SJSA1 (cell line): Measurements from ENCODE around the gene ZNF121. TPM values are rescaled to one million over a fixed set of nuclear protein-coding genes. Genes with fewer than 3 reads are reported as not detected.
A peak's percentile ranks its signal among the peaks of the same experiment; 100 is the strongest.
"Not testable (repeated sequence)": the region's sequence is repeated elsewhere in the genome, so short reads cannot be mapped to it uniquely, and the experiment has no call there.

Experiments used
- DNase-seq, 2 experiments: peaks; one replicate each; pipeline ENCODE4 v3.0.0-alpha.2; 2015 to 2020; ENCODE audit warnings: low spot score in 2 of 2, low read depth in 1 of 2
- H3K27ac ChIP-seq: fragments of 250-450 bp; sonication (Bioruptor Pico); 2 replicates; pipeline ENCODE4 v1.5.1; 2020; ENCODE audit warnings: mild to moderate bottlenecking, moderate library complexity
- H3K27me3 ChIP-seq: fragments of 250-450 bp; sonication (Bioruptor Pico); replicated peaks from 2 replicates; pipeline ENCODE4 v1.5.1; 2020; ENCODE audit warnings: mild to moderate bottlenecking, moderate library complexity
- H3K36me3 ChIP-seq: fragments of 250-450 bp; sonication (Bioruptor Pico); 2 replicates; pipeline ENCODE4 v1.5.1; 2020; ENCODE audit warnings: mild to moderate bottlenecking
- H3K4me1 ChIP-seq: fragments of 250-450 bp; sonication (Bioruptor Pico); replicated peaks from 2 replicates; pipeline ENCODE4 v1.6.1; 2021; ENCODE audit warnings: mild to moderate bottlenecking
- H3K4me3 ChIP-seq: fragments of 250-450 bp; sonication (Bioruptor Pico); 2 replicates; pipeline ENCODE4 v1.5.1; 2020; ENCODE audit warnings: mild to moderate bottlenecking
- H3K9me3 ChIP-seq: fragments of 250-450 bp; sonication (Bioruptor Pico); replicated peaks from 2 replicates; pipeline ENCODE4 v1.5.1; 2020; ENCODE audit warnings: mild to moderate bottlenecking
- total RNA-seq: library from RNA; depleted of rRNA; stranded (reverse); fragments of >200 nt; shearing (Covaris generic); gene quantifications from 2 replicates; pipeline ENCODE4 v1.2.3, GENCODE V29; 2014; rRNA removed

ZNF121 gene
- total RNA-seq = 22.9 and 29.1 TPM in 2 replicates

DNA sequence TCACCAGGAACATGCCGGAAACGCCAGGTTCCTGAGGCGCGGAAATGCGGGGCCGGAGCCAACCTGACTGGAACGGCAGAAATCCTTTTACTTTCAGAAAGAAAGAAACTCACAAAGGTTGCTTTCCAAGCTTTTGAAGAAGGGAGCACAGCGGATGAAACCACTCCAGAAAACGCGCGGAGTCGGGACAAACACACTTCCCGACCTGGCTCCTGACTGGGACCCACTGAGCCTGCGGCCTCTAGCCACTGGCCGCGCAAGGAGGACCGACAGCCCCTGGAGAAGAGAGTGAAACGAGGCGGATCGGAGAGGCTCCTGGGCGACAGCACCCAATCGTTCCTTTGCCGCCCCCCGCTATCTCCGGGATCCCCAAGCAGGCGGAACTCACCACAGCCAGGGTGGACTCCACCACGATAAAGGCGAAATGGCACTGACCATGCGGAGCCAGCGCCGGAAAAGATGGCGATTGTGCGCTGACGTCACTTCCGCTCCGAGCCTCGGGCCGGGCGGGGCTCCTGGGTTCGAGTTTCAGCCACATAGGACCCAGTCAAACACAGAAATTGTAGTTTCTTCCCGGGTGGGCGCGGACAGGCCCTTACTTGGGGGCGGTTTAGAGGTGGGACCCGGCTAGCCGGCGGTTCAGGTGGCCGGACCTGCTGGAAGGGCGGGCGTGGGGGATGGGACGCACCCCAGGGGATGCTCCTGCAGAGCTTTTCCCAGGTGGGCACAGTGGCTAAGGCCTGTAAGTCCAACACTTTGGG is at the start of gene ZNF121:
TSS of gene ZNF121 (minus strand) at position 432 of the 761 bp plus-strand sequence. CDS start 16,407 bp downstream, outside the sequence.
- H3K9me3 ChIP-seq = 0 out of 2 replicates have a peak, but pooled peaks cover 5% of the 10 kb centered on the region
- no peaks in the 10 kb centered on the region for H3K27me3 ChIP-seq
- H3K4me3 ChIP-seq = peak within 1 kb of the TSS; percentile 71
- DNase-seq = peak; percentile 79 to 86
- H3K27ac ChIP-seq = peak within 1 kb of the TSS; percentile 69
- H3K4me1 ChIP-seq = 0 out of 2 replicates have a peak, but pooled peaks cover 3% of the 10 kb centered on the region
- H3K36me3 ChIP-seq = peaks cover 30% of the 10 kb centered on the region

DNA sequence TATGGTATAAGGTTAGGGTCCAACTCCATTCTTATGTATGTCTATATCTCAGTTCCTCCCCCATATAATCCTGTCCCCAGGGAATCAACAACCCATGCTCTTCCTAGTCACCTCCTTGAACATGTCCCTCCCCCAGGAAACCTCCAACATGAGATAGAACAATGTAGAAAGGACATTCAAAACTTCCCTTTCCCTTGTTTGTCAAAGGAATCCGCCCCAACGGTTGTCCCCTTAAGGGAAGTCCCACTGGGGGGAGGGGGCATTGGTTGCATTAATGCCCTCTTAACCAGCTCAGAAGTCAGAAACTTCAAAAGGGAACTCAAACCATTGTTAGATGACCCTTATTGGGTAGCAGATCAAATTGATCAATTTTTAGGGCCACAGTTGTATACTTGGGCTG is 43.6 kb upstream of the ZNF121 start:
- Histone ChIP-seq H3K9me3 (no peaks in the 10 kb centered on the region), H3K27me3 (no peaks in the 10 kb centered on the region), H3K4me3 (no peak overlapping the region), H3K36me3 (no peaks in the 10 kb centered on the region), H3K27ac (no peak overlapping the region), H3K4me1 (no peaks in the 10 kb centered on the region)
- no peak for DNase-seq

DNA sequence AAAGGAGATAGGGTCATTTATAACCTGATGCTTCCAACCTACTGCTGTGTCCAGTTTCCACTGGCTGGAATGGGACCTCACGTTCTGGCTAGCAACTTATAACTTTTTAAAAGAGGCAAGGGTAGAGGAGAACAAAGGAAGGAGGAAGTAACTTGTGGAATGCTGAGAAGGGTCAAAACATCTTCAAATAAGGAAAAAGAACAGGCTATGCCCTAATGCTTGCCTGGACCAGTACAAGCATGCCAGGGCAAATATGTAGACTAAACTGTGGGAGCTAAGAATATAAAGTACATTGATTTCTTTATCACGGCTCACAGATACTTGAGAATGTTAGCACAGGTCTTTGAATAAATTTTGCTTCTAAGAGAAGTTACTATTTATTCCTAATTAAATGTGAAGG is 38.2 kb upstream of the ZNF121 start:
- Histone ChIP-seq H3K9me3 (0 out of 2 replicates have a peak, but pooled peaks cover 3% of the 10 kb centered on the region), H3K27ac (no peak overlapping the region), H3K36me3 (peaks cover 28% of the 10 kb centered on the region), H3K27me3 (no peaks in the 10 kb centered on the region), H3K4me1 (peaks cover 12% of the 10 kb centered on the region), H3K4me3 (no peak overlapping the region)
- no peak for DNase-seq

DNA sequence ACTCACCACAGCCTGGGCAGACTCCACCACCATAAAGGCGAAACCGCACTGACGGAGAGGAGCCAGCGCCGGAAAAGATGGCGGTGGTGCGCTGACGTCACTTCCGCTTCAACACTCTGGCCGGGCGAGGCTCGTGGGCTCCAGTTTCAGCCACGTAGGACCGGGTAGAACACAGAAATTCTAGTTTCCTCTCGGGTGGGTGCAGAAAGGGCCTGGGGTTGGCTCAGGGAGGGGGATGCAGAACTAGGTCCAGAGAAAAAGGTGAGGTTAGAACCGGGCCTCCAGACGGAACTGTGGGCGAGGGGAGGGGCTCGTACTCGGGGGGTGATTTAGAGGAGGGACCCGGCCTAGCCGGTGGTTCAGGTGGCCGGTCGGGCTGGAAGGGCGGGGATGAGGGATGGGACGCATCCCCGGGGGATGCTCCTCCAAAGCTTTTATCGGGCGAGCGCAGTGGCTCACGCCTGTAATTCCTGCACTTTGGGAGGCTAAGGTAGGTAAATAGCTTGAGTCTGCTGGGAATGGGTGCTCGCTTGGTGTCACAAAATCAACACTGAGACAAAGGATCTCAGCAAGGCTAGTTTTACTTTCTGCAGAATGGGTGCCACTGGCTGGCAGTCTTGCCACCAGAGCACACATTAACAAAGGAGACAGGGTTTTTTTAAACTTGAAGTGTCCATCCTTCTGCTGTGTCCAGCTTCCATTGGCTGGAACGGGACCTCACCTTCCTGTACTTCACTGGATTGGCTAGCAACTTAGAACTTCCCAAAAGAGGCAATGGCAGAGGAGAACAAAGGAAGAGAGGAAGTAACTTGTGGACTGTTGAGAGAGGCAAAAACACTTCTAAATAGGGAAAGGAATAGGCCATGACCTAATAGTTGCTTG is 37.1 kb upstream of the ZNF121 start, which contains the start of gene ZNF561:
TSS of gene ZNF561 (minus strand) at position 77 of the 882 bp plus-strand sequence. CDS start 1,776 bp downstream, outside the sequence.
- Histone ChIP-seq H3K27ac (peak within 1 kb of the TSS; percentile 90), H3K27me3 (no peaks in the 10 kb centered on the region), H3K4me1 (peaks cover 12% of the 10 kb centered on the region), H3K4me3 (peak within 1 kb of the TSS; percentile 70), H3K9me3 (0 out of 2 replicates have a peak, but pooled peaks cover 3% of the 10 kb centered on the region), H3K36me3 (peaks cover 37% of the 10 kb centered on the region)
- DNase-seq = peak; percentile 85 to 92

DNA sequence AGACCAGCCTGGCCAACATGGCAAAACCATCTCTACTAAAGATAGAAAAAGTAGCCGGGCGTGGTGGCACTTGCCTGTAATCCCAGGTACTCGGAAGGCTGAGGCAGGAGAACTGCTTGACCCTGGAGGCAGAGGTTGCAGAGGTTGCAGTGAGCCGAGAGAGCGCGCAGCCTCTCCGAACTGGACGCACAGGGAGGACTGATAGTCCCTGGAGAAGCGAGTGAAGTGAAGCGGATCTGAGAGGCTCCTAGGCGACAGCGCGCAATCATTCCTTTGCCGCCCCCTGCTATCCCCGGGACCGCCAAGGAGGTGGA is 36.5 kb upstream of the ZNF121 start:
- Histone ChIP-seq H3K36me3 (peaks cover 43% of the 10 kb centered on the region), H3K4me3 (peak overlapping the region; percentile 70), H3K27me3 (no peaks in the 10 kb centered on the region), H3K27ac (peak overlapping the region; percentile 90), H3K9me3 (0 out of 2 replicates have a peak, but pooled peaks cover 3% of the 10 kb centered on the region), H3K4me1 (peaks cover 12% of the 10 kb centered on the region)
- no peak for DNase-seq

DNA sequence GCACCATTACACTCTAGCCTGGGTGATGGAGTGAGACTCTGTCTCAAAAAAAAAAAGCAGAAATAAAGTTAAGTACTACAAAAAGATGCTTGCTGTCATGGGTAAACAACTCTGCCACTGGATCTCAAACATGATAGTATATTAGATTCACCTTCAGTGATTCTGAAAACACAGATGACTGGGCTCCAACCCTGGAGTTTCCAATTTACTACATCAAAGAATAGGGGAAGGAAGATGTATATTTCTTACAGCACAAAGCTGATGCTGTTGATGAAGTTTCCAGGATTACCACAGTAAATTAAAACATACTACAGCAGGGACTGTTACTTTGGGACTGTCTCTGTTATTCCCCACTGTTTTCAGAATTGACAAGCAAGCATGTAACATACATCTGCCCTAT is 31.5 kb upstream of the ZNF121 start:
- Histone ChIP-seq H3K4me1 (peaks cover 6% of the 10 kb centered on the region), H3K27me3 (no peaks in the 10 kb centered on the region), H3K4me3 (no peak overlapping the region), H3K27ac (no peak overlapping the region), H3K9me3 (peaks cover 7% of the 10 kb centered on the region; the same call in 1 of the 2 replicates), H3K36me3 (peaks cover 88% of the 10 kb centered on the region)
- no peak for DNase-seq

DNA sequence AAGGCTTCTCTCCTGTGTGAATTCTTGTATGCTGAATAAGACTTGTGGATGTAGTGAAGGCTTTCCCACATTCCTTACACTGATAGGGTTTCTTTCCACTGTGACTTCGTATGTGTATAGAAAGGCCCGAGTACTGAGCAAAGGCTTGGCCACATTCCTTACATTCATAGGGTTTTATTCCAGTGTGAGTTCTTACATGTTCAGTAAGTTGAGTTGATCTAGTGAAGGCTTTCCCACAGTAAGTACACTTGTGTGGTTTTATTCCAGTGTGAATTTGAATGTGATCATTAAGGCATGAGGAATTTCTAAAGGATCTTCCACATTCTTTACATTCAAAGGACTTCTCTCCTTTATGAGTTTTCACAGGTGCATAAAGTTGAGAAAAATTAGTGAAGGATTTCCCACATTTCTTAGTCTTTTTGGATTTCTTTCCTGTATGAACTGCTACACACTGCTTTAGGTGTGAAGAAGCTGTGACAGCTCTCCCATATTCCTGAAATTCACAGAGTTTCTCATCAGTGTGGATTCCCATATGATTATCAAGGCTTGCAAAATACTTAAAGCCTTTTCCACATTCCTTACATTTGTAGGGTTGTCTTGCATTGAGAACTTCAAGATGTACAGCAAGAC is 26.3 kb upstream of the ZNF121 start:
- Histone ChIP-seq H3K36me3 (peaks cover 72% of the 10 kb centered on the region), H3K9me3 (peaks cover 11% of the 10 kb centered on the region; the same call in 1 of the 2 replicates), H3K4me3 (no peak overlapping the region), H3K27ac (no peak overlapping the region), H3K27me3 (no peaks in the 10 kb centered on the region), H3K4me1 (no peaks in the 10 kb centered on the region)
- DNase-seq = no peak

DNA sequence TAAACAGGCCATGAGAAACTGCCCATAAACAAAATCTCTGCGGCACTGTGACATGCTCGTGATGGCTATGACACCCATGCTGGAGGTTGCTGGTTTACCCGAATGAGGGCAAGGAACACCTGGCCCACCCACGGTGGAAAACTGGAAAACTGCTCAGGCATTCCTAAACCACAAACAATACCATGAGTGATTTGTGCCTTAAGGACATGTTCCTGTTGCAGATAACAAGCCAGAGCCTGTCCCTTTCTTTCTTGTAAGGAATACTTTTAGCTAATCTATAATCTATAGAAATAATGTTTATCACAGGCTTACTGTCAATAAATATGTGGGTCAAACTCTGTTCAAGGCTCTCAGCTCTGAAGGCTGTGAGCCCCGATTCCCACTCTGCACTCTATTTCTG is 24.6 kb upstream of the ZNF121 start:
- Histone ChIP-seq H3K36me3 (peaks cover 55% of the 10 kb centered on the region), H3K9me3 (peaks cover 11% of the 10 kb centered on the region; the same call in 1 of the 2 replicates), H3K27ac (no peak overlapping the region), H3K4me1 (no peaks in the 10 kb centered on the region), H3K27me3 (no peaks in the 10 kb centered on the region), H3K4me3 (no peak overlapping the region)
- DNase-seq = no peak

DNA sequence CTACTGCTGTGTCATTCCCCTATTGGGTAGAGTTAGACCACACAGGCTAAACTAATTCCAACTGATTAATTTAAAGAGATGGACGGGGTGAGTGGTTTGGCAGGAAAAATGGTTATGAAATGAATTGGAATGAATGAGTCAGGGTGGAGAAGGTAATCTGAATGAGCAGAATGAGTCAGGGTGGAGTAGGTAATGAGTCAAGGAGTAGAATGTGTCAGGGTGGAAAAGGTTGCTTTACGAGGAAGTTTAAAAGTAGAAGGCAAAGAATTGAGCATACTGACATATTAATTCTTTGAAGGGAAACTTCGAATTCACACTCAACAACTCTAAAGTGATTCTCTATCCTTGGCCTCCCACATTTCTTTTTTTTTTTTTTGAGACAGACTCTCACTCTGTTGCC is 12.7 kb upstream of the ZNF121 start:
- no peaks in the 10 kb centered on the region for H3K9me3 ChIP-seq
- no peak overlapping the region for H3K4me3 ChIP-seq
- H3K27ac ChIP-seq = no peak overlapping the region
- no peaks in the 10 kb centered on the region for H3K36me3 ChIP-seq
- DNase-seq = no peak
- H3K4me1 ChIP-seq = no peaks in the 10 kb centered on the region
- H3K27me3 ChIP-seq = no peaks in the 10 kb centered on the region

DNA sequence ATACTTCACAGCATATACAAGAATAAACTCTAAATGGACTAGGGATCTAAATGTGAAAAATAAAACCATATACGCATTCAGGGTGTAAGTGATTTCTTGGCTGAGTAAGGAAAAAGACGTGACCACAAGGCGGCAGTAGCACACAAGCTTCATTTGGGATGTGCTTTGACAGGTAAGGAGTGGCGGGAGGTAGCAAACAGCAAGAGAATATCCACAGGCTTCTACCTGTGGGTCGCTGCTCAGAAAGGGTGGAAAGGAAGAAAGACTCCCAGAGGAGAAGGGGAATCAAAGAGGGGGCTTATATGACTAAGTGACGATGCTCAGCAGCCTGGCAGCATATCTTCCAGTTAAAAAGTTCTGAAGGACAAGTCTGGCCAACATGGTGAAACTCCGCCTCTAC is 2.5 kb upstream of the ZNF121 start:
- Histone ChIP-seq H3K27ac (no peak overlapping the region), H3K9me3 (no peaks in the 10 kb centered on the region), H3K36me3 (peaks cover 13% of the 10 kb centered on the region), H3K4me3 (no peak overlapping the region), H3K4me1 (0 out of 2 replicates have a peak, but pooled peaks cover 3% of the 10 kb centered on the region), H3K27me3 (no peaks in the 10 kb centered on the region)
- peak in 1 of 2 experiments; percentile 38 for DNase-seq

DNA sequence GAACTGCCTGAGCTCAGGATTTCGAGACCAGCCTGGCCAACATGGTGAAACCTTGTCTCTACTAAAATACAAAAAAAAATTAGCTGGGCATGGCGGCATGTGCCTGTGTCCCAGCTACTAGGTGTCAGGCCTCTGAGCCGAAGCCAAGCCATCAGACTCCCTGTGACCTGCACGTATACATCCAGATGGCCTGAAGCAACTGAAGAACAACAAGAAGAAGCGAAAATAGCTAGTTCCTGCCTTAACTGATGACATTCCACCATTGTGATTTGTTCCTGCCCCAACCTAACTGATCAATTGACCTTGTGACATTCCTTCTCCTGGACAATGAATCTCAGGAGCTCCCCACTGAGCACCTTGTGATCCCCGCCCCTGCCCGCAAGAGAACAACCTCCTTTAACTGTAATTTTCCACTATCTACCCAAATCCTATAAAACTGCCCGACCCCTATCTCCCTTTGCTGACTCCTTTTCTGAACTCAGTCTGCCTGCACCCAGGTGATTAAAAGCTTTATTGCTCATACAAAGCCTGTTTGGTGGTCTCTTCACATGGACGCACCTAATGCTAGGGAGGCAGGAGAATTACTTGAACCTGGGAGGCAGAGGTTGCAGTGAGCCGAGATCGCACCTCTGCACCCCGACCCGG is 2.1 kb downstream of the ZNF121 start:
- not testable (repeated sequence) for H3K4me1 ChIP-seq, DNase-seq, H3K27me3 ChIP-seq, H3K27ac ChIP-seq, H3K4me3 ChIP-seq
- Histone ChIP-seq H3K36me3 (peaks cover 40% of the 10 kb centered on the region), H3K9me3 (peaks cover 13% of the 10 kb centered on the region)

DNA sequence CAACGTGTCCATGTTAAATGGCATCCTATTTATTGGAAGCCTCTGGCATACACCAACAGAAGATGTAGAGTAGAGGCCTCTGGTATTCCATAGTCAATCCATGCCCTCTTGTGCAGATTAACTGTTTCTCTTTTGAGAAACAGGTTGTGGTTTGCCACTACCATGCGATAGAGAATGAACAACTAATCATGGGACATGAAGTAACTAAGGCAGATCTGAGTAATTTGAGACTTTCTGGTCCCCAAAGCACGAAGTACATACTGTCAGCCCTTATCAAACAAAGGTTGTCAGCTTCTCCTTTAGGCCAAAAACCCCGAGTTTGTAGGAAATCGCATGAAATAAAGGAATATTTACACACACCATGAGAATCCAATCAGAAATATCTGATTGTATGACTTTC is 3.6 kb downstream of the ZNF121 start:
- peaks cover 13% of the 10 kb centered on the region for H3K9me3 ChIP-seq

DNA sequence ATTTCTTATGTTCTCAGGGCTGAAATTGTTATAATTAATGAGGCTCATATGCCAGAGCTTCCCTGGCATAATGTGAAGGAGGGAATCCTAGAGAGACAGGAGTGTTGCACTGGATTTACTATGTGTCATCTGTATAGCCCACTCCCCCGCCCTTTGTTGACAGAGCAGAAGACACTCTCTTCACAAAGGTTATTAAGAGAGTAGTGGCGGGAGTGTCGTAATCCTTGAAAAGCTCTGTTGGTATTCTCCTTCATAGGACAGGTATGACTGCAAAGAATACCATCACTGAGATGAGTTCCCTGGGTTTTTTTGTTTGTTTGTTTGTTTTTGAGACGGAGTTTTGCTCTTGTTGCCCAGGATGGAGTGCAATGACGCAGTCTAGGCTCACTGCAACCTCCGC is 14.0 kb downstream of the ZNF121 start:
- Histone ChIP-seq H3K36me3 (peaks cover 64% of the 10 kb centered on the region), H3K9me3 (peaks cover 67% of the 10 kb centered on the region), H3K4me3 (no peak overlapping the region), H3K4me1 (no peaks in the 10 kb centered on the region), H3K27ac (no peak overlapping the region), H3K27me3 (no peaks in the 10 kb centered on the region)
- DNase-seq = no peak

More for the DNA sequence above, 3.6 kb downstream of the ZNF121 start:
- DNase-seq = no peak
- no peak overlapping the region for H3K4me3 ChIP-seq
- H3K27me3 ChIP-seq = no peaks in the 10 kb centered on the region
- no peak overlapping the region for H3K27ac ChIP-seq
- peaks cover 40% of the 10 kb centered on the region for H3K36me3 ChIP-seq
- H3K4me1 ChIP-seq = 0 out of 2 replicates have a peak, but pooled peaks cover 3% of the 10 kb centered on the region
